ENCODE data around the gene CMC2.
A peak's percentile ranks its signal among the peaks of the same experiment; 100 is the strongest.

Gene CMC2

DNA sequence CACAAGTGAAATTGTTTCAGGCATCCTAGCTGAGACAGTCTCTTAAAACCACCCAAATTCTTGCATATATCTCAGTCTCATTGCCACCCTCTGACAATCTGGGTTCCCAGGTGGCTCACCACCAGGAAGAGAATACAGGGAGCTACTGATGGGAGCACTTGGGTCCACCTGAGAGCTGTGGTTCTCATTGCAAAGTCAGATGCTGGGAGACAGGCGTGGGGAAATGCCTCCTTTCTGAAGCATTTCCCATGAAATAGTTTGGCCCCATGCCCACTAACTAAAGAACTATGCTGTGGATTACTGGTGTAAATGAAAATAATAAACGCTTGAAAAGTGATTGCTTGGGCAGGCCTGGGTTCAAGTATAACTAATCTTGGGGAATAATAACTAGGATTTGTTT, 70.3 kb downstream of the CMC2 start:
- no peak for DNase-seq (ENCODE audit: low read depth in 2 of 3, low spot score in 2 of 3)

DNA sequence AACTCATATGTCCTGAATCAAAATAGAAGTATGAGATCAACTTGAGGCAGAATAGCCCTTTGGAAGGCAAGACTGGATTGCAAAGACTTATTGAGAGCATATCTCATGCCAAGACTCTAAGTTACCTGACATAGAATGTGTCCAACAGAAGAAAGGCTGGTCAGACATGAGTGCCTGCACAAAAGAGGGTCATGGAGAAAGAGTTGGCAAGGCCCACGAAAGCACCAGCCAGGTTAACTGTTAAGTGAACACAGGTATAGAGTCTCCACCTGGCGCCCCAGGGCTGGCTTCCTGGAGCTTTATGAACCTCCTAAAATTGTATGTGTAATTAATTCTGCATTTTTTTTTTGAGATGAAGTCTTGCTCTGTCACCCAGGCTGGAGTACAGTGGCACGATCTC, 71.0 kb downstream of the CMC2 start:
- no peak for DNase-seq (ENCODE audit: low read depth in 2 of 3, low spot score in 2 of 3)

GRCh38 chr16:80932708-80933095, 74.0 kb downstream of the CMC2 start:
- DNase-seq (ENCODE audit: low read depth in 2 of 3, low spot score in 2 of 3), result no peak

DNA sequence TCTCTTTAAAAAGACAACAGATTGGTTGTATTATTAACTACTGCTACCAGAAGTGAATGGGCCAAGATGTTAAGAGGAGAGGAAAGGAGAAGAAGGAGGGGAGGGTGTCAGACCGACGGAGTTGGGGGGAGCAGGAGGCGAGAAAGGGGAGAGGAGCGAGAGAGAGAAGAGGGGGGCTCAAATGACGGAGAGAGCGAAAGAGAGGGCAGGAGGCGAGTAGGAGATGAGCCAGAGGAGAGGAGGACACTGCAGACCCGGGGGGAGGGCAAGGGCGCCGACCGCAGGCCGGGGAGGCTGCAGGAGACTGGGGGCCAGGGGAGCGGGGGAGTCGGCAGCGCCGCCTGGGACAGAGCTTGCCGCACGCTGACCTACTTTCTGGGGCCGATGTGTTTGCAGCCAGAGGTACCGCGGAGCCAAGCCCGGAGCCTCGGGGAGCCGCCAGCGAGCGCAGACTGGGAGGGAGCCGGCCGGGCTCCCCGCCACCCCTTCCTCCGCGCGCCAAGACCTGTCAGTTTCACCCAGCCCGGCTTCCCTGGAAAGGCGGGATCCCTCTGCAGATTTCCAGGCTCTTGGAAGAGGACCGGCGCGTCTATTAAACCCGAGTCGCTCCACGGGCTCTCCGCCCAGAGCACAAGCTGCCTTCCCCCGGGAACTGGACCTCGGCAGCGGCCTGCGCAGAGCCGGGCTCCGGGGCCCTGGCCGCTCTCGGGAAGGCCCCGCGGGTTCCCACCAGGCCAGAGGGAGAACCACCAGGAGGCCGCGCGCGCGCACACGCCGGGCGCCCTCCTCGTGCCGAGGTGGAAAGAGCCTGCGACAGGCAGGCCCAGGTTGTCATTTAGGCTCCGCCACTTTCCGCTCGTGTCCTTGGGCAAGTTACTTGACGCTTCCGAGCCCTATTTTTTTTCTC, 74.6 kb downstream of the CMC2 start:
- DNase-seq (ENCODE audit: low read depth in 2 of 3, low spot score in 2 of 3), result no peak

DNA sequence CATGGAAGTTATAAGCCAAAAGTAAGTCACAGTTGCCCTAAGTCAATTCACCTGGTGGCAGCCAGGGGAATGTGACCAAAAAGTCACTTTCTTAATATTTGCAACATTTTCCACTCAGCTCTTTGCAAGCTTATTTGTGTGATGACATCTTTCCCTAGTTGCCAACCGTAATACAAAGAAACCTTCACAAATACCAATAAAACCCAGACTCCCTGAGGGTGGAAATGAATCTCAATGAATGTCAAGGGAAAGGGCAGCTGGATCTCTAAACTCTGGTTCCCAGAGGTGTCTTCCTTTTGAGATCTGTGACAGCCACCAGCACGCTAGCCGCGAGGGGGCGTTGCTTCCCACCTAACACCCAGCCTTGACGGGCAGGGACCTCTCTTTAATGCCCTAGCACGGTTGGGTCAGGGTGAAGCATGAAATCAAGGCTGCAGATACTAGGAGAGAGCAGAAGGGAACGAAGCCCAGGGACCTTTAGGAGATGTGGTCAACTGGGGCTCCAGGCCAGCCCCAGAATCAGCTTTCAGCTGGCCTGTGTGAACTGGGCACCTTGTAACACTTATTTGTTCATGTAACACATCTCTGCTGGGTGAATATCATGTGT, 82.2 kb downstream of the CMC2 start:
- DNase-seq (ENCODE audit: low read depth in 2 of 3, low spot score in 2 of 3), result peak in 2 of 3 experiments; percentile 18 to 44

DNA sequence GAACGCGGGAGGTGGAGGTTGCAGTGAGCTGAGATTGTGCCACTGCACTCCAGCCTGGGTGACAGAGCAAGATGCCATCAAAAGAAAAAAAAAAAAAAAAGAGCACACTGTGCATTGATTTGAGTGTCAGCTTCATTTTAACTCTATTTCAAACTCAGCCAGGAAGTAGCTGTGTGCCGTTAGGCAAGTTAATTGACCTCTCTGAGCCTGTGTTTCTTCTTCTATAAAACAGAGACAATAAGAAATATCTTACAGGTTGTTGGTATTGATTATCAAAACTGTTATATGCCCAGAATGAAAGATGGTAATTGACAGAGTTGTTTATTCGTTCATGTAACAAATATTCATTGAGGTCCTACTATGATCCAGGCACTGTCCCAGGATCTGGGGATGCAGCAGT, 83.3 kb downstream of the CMC2 start:
- no peak for DNase-seq (ENCODE audit: low read depth in 2 of 3, low spot score in 2 of 3)
